Chondrocyte (in vitro differentiated cells): Measurements from ENCODE around the gene SRSF4. TPM values are rescaled to one million over a fixed set of nuclear protein-coding genes. Genes with fewer than 3 reads are reported as not detected.

ENCODE experiments used
- DNase-seq: peaks from one replicate; pipeline ENCODE4 v3.0.0; 2021; ENCODE audit warnings: mixed read lengths, low spot score
- H3K27ac Mint-ChIP-seq: one replicate; pipeline ENCODE4 v1.8.0; 2021; ENCODE audit warnings: mild to moderate bottlenecking, moderate library complexity, mixed read lengths; ENCODE audit not compliant: unreplicated experiment
- H3K27me3 Mint-ChIP-seq: 2 replicates; pipeline ENCODE4 v1.8.0; 2021; ENCODE audit warnings: low read depth, mixed read lengths
- H3K36me3 Mint-ChIP-seq: 2 replicates; pipeline ENCODE4 v1.8.0; 2021; ENCODE audit warnings: low read depth, mixed read lengths
- H3K4me1 Mint-ChIP-seq: 2 replicates; pipeline ENCODE4 v1.8.0; 2021; ENCODE audit warnings: low read depth, mild to moderate bottlenecking, mixed read lengths
- H3K4me3 Mint-ChIP-seq: one replicate; pipeline ENCODE4 v1.8.0; 2021; ENCODE audit warnings: mild to moderate bottlenecking, moderate library complexity, mixed read lengths; ENCODE audit not compliant: unreplicated experiment
- H3K9me3 Mint-ChIP-seq: 2 replicates; pipeline ENCODE4 v1.8.0; 2021; ENCODE audit warnings: low read depth, mixed read lengths
- CTCF ChIP-seq: fragments of 200-600 bp; sonication (generic); IDR thresholded peaks from 2 replicates; pipeline ENCODE4 v1.5.0; 2021; ENCODE audit warnings: antibody characterized with exemption, mild to moderate bottlenecking, moderate library complexity
- total RNA-seq: library from RNA; stranded (reverse); gene quantifications from 3 replicates; pipeline ENCODE4 v1.2.1, GENCODE V29; 2021

The SRSF4 gene
- total RNA-seq, 1 donor from 2014 or later, result 49.1 TPM

DNA sequence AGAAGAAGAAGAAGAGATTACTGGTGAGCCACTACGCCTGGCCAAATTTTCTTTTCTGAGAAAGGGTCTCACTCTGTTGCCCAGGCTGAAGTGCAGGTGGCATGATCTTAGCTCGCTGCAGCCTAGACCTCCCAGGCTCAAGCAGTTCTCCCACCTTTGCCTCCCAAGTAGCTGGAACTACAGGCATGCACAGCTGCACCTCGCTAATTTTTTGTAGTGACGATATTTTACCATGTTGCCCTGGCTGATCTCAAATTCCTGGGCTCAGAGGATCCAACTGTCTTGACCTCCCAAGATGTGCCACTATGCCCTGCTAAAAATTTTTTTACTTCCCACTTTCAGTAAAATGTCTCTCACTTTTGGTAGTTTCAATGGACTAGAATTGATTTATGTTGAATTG lies 82.4 kb downstream of the SRSF4 start:
- Mint-ChIP-seq H3K27ac (no peak overlapping the region), H3K9me3 (no peaks in the 10 kb centered on the region), H3K27me3 (no peaks in the 10 kb centered on the region), H3K4me1 (no peaks in the 10 kb centered on the region), H3K36me3 (peaks cover 6% of the 10 kb centered on the region), H3K4me3 (no peak overlapping the region)
- DNase-seq, result no peak
- no peak for TF ChIP-seq CTCF

Other genes with a start within 250 kb of the SRSF4 start
- 11.7 to 15.4 TPM (median 13.8 TPM) in 3 replicates for gene TMEM200B, start 58.0 kb downstream of the SRSF4 start, total RNA-seq
- gene MECR, start 49.0 kb upstream of the SRSF4 start, total RNA-seq, result 15.2 to 24.5 TPM (median 15.6 TPM) in 3 replicates
- 12.6 to 20.7 TPM (median 14.8 TPM) in 3 replicates for gene PTPRU, start 54.6 kb upstream of the SRSF4 start, total RNA-seq